GM21576 (cell line): ENCODE results near the gene EHD4.

Source experiments
- ATAC-seq: cut with Tn5 transposase; IDR thresholded peaks from one replicate; pipeline ENCODE4 v1.9.1; 2021; ENCODE audit warnings: mild to moderate bottlenecking, moderate library complexity; ENCODE audit not compliant: unreplicated experiment

EHD4 gene

DNA sequence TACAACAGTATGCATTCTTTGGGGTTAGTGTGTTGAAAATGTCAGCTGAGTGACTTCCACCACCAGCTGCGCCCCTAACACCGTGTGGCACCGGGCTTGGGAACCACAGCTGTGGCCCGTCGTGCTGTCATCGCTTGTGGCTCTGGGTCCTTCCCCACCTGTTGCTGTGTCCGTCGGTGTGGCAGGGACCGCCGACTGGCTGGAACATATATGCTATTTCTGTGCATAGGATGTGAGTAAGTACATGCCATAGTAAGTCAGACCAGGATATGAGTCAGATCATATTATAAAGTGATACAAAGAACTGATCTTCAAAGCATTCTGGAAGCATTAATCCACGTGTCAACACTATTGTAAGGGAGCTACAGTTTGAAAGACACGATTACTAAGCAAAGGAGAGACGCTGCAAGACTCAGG, 31.9 kb downstream of the EHD4 start:
- no peak for ATAC-seq

DNA sequence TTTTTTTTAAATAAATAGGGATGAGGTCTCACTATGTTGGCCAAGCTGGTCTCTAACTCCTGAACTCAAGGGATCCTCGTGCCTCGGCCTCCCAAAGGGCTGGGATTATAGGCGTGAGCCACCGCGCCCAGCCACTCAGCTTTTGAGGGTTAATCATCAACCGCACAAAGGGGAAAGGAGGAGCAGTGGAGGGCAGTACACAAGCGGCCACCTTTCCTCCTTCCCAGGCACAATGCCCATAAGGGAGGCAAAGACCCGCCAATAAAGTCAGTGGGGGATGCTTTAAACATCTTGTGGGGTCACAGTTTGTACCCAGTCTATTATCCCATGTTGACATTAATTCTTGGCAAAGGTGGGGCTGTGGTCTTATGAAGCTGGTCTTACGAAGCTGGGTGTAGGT, 32.4 kb downstream of the EHD4 start:
- no peak for ATAC-seq

DNA sequence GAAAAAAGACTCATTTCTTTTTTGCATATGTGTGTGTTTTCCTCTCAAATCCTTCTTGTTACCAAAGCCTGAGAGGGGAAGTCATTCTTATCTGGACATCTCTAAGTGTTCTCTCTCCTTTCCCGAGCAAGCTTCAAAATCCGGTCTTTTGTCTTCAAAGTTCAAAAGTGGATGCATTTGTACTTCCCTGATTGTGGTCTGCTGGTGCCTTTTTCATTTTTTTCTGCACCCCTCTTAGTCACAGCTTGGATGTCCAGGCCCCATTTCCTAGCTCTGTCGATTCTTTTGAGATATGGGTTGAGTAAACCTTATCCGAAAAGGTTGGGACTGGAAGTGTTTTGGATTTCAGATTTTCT, 34.8 kb downstream of the EHD4 start:
- no peak for ATAC-seq

DNA sequence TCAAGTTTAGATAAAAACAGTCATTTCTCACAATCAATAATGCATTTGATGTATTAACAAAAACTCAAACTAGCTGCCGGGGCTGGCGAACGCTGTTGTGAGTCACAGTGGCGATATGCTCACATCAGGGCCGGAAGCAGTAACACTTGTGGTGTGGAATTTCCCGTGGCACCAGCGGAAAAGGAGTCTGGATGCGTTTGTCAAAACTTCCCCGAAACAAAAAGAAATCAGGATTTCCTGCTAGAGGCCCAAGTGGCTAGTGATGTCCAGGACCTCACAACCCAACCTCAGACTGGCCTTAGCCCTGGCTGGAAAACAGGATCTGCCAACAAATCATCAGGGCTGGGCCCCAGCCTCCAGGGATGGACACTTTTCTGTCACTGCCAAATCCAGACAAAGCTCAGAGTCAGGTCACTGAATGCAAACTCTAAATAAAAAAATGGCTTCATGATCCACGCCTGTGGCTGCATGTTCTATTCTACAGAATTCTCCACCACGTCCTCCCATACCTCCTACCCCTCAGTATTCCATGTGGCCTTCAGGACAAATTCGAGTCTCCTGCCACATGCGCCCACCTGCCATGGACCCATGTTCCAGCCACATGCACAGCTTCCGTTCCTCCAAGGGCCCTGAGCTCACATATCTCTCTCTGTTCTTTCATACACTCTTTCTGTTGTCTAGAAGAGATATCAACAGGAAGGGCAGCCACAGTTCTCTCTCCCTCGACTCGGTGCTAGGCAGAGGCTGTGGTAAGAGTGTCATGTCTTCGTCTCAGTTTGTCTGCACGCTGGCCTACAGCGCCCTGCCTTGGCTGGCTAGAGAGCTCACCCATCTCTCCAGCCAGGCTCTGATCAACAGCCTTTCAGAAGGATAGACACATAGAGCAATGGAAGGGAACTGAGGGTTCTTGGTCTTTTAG, 35.4 kb downstream of the EHD4 start:
- no peak for ATAC-seq

DNA sequence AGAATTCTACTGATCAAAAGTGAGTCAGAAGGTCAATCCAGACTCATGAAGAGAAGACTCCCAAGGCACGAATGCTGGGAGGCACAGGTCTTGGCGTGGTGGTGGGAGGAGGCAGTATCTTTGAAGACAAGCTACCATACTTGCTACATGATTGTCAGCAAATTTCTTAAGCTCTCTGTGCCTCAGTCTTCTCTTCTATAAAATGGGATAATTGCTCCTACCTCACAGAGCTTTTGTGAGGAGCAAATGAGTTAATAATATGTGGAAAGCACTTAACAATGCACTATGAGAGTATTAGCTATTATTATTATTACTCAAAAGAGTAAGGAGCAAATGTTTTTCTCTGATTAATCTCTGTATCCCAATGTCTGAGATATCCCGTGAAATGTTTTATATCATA, 36.2 kb downstream of the EHD4 start:
- no peak for ATAC-seq

DNA sequence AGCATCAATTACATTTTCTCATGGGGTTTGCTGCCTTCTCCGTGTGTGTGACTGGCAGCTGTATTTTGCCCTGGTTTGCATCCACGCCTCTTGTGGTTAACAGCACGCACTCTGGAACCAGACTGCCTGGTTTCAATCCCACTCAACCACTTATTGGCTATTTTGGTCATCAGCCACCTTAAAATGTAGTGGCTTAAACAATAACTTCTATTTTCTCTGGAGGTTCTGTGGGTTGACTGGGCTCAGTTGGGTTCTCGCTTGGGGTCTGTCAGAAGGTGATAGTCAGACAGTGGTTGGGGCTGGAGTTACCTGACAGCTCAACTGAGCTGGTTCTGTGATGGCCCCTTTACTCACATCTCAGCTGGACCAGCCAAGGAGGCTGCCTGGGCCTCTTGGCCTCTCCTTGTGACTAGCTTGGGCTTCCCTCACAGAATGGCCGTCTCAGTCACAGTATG, 36.8 kb downstream of the EHD4 start:
- ATAC-seq = peak; percentile 62

DNA sequence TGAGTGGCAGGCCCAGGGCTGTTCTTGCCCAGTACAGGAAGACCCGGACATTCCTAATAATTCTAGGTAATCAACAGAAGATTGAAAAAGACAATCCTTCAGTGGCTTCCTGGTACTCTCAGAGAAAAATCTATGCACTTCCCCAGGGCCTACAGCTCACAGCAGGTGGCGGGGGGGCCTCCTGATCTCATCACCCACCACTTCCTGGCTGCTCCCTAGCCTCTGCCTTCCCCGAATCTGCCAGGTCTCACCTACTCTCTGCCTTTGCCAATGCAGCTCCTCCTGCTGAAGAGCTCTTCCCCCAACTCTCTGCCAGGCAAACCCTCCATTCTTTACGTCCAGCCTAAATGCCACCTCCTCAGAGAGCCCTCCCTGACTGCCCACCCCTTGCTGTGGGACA, 37.5 kb downstream of the EHD4 start:
- ATAC-seq = peak; percentile 42

DNA sequence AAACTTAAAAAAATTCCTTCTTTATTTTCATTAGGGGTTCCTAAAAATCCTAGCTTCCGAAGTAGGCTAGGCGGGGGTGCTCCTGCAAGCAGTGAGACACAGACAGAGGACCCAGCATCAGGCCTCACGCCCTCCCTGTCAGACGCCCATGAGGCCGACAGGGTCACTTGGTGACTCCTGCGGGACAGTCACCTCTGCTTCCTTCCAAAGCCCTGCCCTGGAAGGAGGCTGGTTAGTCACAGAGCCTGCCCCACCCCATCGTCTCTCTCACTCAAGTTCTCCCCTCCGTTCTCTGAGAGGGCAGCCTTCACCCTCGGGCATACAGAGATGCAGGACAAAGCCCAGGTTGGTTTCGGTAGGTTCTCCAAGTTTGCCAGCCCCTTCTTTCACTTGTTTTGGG, 38.6 kb downstream of the EHD4 start:
- no peak for ATAC-seq

DNA sequence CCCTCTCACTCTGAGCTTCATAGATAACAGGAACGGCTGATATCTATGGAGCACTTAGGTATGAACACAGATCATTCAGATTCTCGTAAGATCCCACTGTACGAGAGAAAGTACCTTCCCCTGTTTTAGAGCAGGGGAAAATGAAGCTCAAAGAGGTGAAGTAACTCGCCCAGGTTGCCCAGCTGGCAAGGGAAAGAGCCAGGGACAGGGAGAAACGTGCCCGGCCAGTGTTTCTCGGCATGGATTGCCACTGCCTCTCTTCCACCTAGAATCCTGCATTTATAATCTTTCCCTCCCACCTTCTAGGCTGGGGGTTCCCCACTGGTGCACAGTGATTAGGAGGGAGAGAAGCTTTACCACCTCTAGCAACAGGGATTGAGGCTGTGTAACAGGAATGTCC, 39.0 kb downstream of the EHD4 start:
- ATAC-seq = no peak

DNA sequence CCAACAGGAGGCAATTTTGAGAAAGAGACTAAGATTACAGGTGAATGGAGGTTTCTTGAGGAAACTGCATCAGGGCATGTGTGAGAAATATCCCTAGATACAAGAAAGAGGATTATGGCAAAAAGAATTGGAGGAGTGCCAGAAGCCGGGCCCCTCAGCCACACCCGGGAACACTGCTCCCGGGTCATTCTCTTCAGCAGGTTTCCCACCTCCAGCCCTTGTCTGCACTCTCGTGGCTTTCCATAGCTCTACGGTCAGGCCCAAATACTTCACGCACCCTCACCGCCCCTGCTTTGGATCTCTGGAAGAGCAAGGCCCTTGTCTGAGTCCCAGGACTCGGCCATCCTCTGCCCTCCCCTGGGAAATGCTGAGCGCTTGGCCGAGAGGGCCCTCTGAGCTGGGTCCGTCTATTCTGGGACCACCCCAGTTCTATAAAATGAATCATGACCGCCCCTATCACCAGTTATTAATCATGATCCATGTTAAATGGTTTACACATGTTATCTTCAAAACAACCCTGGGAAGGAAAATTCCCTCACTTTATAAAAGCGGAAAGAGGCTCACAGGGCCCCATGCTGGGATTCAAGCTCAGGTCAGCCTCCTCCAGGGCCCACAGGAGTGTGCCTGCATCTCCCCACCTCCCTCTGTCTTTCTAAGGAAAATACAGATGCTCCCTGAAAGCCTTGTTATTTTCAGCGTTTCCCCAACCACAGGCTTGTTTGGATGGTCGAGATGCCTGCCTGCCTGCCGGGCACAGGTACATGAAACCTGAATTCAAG, 39.7 kb downstream of the EHD4 start:
- ATAC-seq = no peak

DNA sequence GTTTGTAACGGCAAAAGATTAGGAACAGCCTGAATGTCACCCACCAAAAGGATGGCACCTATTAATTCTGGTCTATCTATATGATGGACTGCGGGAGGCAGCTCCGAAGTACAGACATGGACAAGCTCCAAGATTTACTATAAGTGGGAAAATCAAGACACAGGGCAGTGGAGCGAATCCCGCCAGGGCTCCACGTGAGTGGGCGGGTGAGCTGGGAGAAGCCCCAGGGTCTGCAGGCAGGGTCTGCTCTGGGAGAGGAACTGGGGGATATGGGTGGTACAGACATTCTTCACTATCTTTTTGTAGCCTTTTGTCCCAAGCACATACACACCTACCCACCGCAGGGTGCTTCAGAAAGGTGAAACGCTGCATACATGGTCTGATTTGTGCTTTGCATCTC, 40.3 kb downstream of the EHD4 start:
- ATAC-seq = no peak

DNA sequence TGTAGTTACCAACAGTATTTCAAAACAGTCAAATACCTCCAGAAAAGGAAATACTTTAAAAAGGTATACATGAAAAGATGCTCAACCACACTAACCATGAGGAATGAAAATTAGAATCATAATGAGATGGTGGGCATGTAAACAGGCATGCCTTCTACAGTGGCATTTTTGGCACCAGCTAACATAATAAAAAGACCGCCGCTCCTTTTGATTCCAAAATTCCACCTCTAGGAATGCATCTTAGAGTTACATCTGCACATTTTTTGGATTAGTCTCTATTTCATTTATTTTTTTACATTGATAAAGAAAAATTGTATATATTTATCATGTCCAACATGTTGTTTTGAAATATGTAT, 41.5 kb downstream of the EHD4 start:
- no peak for ATAC-seq

DNA sequence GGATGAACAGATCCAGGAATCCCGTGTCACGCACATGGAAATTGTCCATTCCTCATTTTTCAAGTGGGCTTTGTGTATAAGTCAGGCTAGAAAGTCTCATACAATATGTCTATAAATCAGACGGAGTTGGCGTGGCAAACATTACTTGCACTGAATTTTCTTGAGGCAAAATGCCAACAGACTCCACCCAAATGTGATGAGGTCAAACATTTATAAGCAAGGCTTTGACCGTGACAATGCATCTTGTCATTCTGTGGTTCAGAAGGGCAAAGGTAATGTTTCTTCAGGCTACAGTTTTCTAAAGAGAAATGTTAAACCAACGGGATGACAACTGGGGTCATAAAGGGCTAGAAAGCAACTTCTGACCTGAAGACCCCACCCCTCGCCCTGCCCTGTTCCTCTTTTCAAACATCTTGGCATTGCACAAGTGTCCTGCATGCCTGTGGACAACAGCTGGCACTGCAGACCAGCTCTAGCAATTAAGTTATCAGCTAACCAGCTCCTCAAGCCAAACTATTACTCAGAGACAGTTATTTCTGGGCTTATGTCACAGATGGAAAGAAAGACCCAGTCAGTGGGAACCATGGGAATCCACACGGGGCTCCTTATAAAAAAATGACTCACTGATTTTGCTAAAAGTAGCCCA, 42.0 kb downstream of the EHD4 start:
- no peak for ATAC-seq

DNA sequence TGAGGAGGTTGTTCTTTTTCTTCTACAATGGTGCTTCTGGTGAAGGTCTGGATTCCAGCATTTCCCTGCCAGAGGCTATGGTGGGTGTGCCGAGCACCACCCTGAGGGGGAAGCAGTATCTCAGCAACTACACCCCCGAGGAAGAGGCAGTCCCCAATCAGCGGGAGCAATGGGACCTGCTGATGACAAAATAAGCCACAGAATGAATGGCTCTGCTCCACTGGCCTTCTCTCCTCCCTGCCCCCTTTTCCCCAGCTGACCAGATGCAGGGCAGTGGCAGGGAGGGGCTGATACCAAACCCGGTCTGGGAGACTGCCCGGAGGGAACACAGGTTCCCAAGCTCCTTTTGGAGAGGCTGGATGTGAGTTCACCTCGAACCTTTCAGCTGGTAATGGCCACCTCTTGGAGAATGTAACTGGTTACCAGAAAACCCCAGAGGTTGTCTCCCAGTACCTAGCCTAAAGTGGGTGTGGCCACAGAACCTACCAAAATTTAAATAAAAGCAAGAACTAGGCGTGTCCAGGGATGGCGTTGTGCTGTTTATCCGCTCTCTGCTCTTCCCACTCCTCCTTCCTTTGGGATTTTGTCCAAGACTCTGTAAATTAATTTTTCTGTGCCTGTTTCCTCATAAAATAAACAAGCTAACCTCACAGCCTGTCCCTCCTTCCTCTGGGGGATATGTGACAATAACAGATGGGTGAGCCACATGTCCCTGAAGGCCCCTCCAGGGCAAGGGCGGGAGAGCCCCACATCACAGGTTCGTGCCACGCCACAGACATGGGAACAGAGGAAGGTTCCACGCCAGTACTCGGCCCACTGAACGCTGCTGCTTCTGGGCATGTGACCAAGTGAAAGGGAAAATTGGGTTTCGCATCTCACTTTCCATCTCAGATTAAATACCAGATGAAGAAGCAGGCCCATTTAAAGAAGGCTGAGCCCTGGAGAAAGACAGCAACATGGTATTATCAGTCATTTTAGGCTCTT, 43.4 kb downstream of the EHD4 start:
- ATAC-seq = peak; percentile 60

DNA sequence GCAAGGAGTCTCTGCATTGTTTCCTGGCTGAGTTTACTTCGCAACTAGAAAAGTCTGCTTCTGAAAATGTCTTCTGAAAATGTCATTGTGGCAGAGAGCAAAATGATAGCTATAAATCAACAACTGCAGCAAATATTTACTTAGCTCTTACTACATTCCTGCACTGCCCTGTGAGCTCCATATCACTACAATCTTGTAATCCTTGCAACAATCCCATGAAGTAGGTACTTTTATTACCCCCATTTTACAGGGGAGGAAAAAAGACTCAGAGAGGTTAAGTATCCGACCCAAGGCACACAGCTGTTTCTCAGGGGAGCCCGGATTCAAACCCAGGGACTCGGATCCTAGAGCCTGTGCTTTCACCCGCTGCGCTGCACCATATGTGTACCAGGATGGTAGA, 44.3 kb downstream of the EHD4 start:
- ATAC-seq = no peak

DNA sequence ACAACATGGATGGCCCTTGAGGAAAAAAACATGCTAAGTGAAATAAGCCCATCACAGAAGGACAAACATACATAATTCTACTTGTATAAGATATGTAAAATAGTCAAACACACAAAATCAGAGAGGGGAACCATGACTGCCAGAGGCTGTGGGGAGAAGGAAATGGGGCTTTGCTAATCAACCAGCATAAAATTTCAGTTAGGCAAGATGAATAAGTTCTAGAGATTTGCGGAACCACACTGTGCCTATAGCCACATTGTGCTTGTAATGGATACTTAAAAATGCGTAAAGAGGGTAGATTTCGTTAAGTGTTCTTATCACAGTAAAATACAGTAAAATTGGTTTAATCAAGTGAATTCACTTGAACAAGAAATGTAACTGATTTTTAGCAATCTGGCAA, 44.8 kb downstream of the EHD4 start:
- no peak for ATAC-seq

DNA sequence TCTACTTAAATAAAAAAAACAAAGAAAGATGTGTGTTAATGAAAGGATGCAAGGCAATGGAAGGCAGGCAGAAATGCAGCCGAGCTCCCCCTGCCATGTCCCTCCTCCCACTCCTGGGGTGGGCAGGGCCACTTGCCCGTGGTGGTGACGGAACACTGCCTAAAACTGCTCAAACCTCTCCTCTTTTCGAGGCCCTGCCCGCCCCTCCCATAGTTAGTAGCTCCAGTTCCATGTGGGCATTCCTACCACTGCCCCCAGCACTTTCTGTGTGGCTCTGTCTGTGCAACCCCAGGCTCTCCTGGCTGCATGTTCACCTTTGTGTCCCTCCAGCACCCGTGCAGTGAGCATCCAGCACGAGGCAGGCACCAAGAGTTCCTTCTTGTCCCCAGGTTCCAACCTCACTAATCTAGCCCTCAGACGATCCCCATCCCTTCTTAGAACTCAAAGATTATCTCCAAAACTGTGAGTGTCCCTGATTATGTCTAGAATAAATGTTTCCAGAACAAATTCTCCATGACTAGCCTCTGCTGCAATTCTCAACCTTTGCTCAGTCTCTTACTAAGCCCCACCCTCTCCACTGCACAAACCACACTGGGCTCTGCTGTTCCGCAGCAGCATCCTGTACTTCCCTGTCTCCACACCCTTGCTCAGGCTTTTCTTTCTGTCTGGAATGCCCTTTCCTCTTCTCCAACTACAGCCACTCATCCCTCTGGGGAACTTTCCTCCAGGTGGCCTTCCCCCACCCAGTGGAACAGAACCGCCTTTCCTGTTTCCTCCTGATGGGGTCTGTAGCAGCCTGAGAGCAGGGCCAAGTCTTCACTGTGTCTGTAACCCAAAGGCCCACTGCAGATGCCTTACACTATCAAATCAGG, 45.9 kb downstream of the EHD4 start:
- no peak for ATAC-seq

DNA sequence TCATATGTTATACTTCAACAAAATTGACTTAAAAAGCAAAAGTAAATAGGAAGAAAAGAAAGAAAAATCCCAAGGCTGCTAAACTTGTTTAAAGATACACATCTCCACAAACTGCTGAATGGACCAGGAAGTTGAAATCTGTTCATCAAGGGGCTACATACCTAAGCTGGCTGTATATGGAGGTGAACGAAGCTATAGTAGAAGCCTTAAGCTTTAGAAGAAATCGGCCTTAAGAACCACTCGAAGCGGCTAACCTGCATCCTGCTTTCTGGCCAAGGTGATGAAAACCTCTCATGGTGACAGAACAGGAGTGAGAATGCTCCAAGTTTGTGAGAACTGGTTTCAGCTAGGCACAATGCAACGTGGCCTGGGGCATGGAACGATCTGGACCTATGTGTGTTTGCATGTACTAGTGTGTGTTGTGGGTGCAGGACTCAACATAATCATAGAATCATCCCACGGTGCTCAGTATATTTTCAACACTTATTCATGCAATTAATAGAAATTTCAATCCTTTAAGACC, 47.2 kb downstream of the EHD4 start:
- ATAC-seq = no peak

DNA sequence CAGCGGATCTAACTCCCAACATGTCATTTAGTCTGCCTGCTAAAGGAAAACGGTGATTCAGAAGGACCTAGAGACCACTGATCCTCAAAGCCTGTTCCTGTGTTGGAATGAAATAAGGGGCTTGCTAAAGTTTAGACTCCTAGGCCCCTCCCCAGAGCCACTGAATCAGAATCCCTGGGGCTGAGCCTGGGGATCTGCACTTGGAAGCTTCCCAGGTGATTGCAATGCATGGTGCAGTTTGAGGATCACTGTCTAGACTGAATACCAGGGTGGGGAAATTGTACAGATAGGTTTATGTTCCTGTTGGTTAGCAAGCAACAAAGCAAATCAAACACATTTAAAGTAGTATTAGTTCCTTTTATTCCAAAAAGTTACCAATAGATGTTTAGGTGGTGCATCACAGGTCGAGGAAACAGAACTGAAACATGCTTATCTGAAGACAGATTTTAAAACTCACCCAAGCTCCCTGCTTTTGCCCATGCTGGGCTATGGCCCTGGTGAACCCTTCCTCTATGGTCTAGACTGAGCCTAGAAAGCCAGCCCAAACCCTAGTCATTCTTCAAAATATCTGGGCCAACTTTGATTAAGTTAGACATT, 48.9 kb downstream of the EHD4 start:
- no peak for ATAC-seq
